HL-60/S4 treated with phorbol 12-myristate 13-acetate at 8.2 ng/mL for 4 days and 3 days (cell line): ENCODE measurements around the gene EME2.
"Not testable (repeated sequence)": the region's sequence is repeated elsewhere in the genome, so short reads cannot be mapped to it uniquely, and the experiment has no call there.

Experiments used
- in situ Hi-C: fragments of 300-500 bp; cut with MboI; formaldehyde crosslinking; loops from 2 replicates; pipeline ENCODE4 v1.15.0; 2022; ENCODE audit warnings: low sequenced_read_pairs

EME2 gene

GRCh38 chr16:1790611-1791255 lies 18.1 kb downstream of the EME2 start:
- in situ Hi-C loops, result no loop called here

DNA sequence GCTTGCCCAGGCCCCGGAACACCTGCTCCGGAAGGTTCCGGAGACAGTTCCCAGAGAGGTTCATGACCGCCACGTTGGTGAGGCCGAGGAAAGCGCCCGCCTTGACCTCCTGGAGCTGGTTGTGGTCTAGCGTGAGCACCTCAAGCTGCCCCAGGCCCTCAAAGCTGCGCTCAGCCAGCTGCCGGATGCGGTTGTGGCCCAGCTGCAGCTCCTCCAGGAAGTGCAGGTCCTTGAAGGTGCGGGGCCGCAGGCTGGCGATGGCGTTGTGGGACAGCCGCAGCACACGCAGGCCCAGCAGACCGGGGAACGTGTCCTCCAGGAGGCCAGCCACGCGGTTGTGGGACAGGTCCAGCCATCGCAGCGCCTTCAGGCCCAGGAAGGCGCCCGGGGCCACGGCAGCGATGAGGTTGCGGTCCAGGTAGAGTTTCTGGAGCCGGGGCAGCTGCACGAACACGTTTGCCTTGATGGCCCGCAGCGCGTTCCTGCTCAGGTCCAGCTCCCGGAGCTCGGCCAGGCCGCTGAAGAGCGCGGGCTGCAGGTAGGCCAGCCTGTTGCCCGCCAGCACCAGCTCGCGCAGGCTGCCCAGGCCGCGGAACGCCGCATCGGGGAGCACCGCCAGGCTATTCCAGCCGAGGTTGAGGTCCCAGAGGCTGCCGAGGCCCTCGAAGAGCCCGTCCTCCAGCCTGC lies 18.8 kb downstream of the EME2 start:
- in situ Hi-C loops, result no loop called here

GRCh38 chr16:1791943-1792812 lies 19.6 kb downstream of the EME2 start:
- in situ Hi-C loops, result no loop called here

DNA sequence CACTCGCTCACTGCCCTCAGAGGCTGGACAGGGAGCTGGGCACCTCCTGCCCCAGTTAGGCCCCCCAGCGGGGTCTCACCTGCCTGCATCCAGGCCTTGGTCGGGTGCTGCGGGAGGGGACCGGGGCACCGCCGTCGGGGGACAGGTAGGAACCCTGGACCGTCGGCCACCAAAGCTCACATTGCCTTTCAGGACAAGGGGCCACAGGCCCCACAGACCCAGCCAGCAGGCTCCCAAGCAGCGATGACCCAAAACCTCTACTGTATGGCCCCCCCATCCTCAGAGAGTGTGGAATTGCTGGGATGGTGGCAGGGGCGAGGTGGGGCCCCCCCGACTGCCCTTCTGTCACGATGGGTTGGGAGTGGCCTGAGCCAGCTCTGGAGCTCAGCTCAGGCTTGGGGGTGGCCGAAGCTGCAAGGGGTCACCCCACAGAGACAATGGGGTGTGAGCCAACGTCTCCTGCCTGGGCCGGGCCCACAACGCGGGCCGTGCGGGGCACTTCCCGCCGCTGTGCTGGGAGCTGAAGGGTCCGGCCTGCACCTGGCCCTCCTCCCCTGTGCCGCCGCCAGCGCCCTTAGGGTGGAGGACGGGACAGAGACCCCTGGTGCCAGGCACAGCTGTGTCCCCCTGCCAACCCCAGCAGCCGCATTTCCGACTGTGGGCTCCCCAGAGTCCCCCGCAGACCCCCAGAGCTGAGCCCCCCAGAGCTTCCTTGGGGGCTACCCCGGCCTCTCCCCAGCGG lies 20.4 kb downstream of the EME2 start:
- in situ Hi-C loops, result no loop called here

DNA sequence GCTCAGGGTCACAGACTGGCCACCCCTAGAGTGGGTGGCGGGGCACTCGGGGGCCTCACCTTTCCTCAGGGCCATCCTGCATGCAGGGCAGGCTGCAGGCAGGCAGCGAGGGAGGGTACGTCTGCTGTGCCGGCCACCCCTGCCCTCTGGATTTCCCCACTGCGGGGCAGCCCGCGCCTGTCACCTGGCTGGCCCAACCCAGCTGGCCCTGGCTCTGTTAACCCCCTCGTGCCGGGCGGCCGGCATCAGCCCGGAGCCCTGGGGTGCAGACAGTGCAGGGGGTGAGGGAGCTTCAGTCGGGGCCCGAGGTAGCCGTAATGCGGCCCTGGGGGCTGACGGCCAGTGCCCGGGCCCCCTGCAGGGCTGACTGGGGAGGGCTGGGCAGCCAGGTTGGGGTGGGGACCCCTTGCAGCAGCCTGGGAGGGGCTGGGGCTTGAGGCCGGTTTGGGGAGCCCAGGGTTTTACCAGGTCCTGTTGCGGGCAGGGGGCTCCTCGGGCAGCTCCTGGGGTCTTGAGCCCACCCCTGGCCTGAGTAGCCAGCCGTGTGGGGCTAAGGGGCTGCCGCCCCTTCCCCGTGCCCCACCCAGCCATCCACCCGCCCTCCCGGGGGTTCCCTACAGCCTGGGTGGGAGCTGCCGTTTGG lies 21.1 kb downstream of the EME2 start, which contains the start of gene IGFALS:
Gene IGFALS (minus strand): TSS at position 128 of the 643 bp plus-strand sequence. CDS start 53 bp downstream, at position 75.
- in situ Hi-C loops, result no loop called here

DNA sequence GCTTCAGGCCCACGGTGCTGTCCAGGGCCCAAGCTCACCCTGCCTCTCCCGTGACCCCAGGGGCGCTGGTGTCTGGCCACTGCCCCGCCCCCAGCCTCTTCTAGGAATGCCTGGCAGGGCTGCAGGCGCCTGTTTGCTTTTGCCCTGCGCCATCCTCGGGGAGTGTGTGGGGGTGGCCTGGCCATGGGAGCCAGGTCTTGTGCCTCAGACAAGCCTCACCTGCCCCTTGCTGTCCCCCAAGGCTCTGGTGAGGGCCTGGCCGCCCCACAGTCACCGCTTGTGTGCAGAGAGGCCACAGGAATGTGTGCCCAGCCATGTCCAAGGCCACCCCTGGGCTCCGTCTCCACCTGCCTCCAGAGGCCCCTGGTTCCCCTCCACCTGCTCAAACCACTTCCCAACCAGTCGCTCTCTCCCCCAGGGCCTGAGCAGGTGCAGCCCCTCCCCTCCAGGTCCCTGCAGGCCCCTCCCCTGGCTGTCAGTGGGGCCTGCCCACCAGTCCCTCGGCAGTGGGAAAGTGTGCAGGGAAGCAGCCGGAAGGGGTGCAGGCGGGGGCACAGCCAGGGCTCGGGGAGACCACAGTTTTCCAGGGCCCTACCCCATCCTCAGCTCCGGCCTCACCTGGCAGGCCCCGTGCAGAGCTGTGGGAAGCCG lies 21.7 kb downstream of the EME2 start:
- in situ Hi-C loops, result no loop called here

GRCh38 chr16:1794908-1795666 lies 22.5 kb downstream of the EME2 start:
- in situ Hi-C loops, result no loop called here

DNA sequence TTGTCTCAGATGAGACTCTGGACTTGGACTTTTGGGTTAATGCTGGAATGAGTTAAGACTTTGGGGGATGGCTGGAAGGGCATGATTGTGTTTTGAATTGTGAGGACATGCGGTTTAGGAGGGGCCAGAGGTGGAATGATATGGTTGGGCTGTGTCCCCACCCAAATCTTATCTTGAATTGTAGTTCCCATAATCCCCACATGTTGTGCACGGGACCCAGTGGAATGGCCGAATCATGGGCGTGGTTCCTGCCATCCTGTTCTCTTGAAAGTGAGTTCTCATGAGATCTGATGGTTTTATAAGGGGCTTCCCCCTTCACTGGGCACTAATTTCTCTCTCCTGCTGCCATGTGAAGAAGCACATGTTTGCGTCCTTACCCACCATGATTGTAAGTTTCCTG lies 26.7 kb downstream of the EME2 start:
- in situ Hi-C loops, result not testable (repeated sequence)

- in situ Hi-C loops, result no loop called here
Observed at GRCh38 chr16:1800701-1801100, 28.1 kb downstream of the EME2 start.

GRCh38 chr16:1807626-1808025 lies 35.0 kb downstream of the EME2 start:
- in situ Hi-C loops, result no loop called here

DNA sequence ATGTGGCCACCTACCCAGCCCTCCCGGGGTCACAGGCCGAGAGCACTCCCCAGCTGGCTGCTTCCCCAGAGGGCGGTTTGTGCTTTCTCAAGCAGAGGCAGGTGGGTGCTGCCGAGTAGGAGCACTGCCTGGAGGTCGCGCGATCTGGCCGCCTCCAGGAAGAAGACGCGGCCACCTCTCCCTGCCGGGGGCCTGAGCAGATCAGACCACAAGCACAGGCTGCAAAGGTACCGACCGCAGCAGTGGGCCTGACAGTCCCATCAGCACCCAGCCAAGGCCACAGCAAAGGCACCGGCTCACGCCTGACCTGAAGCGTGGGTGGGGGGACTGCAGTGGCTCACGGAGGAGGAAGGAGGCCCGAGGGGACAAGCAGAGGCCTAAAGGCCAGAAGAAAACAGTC lies 36.1 kb downstream of the EME2 start:
- in situ Hi-C loops, result no loop called here

- in situ Hi-C loops, result no loop called here
Observed at GRCh38 chr16:1809281-1809801, 36.7 kb downstream of the EME2 start.

DNA sequence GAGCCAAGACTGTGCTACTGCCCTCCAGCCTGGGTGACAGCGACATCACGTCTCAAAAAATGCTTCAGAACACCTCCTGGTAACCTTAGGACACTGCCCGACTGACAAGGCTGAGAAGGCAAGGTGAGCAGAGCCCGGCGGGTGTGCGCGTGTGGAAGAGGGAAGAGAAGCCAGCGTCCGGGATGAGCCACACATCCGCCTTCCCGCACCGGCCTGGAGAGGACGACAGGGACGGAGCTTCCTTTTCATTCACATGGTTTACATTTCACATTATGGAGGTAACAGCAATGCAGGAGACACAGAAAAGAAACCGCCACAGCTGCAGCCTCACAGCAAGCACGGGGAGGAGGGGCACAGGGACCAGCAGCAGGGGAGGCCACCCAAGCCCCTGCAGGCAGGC lies 37.5 kb downstream of the EME2 start:
- in situ Hi-C loops, result no loop called here

DNA sequence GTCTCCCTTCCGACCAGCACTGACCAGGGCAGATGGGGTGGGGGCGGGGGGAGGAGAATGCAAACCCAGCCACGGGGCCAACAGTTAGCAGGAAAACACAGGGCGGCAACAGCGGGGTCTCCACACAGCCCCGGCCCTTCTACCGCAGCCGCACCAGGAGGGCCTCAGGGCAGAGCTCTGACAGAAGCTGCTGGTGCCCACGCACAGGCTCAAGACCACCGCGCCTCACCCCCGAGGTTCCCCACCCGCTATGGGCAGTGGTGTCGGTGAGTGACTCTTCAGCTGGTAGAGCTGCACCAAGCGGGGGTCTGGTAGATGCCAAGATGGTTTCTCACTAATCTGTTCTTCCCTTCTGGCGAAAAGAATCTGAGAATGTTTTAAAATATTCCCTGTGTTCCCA lies 37.9 kb downstream of the EME2 start:
- in situ Hi-C loops, result no loop called here

DNA sequence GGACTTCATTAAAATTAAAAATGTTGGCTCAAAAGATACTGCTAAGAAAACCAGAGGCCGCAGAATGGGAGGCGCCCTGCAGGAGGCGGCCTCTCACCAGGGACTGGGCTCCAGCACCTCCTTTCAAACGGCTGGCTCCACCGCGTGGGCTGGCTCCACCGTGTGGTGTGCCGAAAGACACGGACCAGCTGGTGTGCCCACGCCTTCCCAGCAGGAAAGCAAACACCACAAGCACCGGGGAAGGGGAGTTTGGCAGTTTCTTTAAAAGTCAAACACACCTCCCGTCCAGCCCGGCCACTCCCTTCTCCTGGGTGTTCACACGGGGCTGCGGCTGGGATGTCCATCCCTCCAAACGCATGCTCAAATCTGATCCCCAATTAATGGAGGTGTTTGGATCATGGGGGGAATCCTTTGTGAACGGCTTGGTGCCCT lies 40.1 kb downstream of the EME2 start:
- in situ Hi-C loops, result no loop called here

- in situ Hi-C loops, result no loop called here
Observed at GRCh38 chr16:1815461-1815860, 42.9 kb downstream of the EME2 start.

GRCh38 chr16:1816396-1817275 lies 44.0 kb downstream of the EME2 start:
- in situ Hi-C loops, result no loop called here

GRCh38 chr16:1817276-1817589 lies 44.6 kb downstream of the EME2 start:
- in situ Hi-C loops, result no loop called here
